CD14-positive monocyte (primary cell): ENCODE results near the gene MTCH2. TPM values are rescaled to one million over a fixed set of nuclear protein-coding genes. Genes with fewer than 3 reads are reported as not detected.

Source experiments
- DNase-seq, 3 donors: peaks; one replicate each; pipeline ENCODE4 v3.0.0-alpha.2; 2011 to 2022
- H2AFZ ChIP-seq: 2 replicates; pipeline ENCODE4 v1.6.0; 2012; ENCODE audit warnings: mild to moderate bottlenecking, low read depth, low read length, inconsistent platforms; ENCODE audit not compliant: insufficient read depth, poor library complexity, severe bottlenecking
- H3K27ac ChIP-seq, 2 donors: 1 replicate in 1 of 2; 2 replicates in 1 of 2; pipeline ENCODE4 v1.5.1; 2012 to 2013; ENCODE audit warnings: low read length in 2 of 2, control low read depth in 1 of 2, inconsistent platforms in 1 of 2, low read depth in 1 of 2, mild to moderate bottlenecking in 1 of 2
- H3K27me3 ChIP-seq, 2 donors: one replicate each; pipeline versions ENCODE4 v1.6.0 to v1.6.1; 2011 to 2013; ENCODE audit warnings: low read length in 2 of 2; ENCODE audit not compliant: control insufficient read depth in 2 of 2, insufficient read depth in 2 of 2
- H3K36me3 ChIP-seq, 2 donors: replicated peaks in 1 of 2; 1 replicate in 1 of 2; 2 replicates in 1 of 2; pipeline versions ENCODE4 v1.5.1 to v1.6.1; 2012 to 2013; ENCODE audit warnings: low read length in 2 of 2, control low read depth in 1 of 2, inconsistent platforms in 1 of 2, mild to moderate bottlenecking in 1 of 2; ENCODE audit not compliant: insufficient read depth in 2 of 2, control insufficient read depth in 1 of 2
- H3K4me1 ChIP-seq, 2 donors: 1 replicate in 1 of 2; 2 replicates in 1 of 2; pipeline versions ENCODE4 v1.5.1 to v1.6.1; 2012 to 2013; ENCODE audit warnings: low read length in 2 of 2, control low read depth in 1 of 2, inconsistent platforms in 1 of 2, mild to moderate bottlenecking in 1 of 2, moderate library complexity in 1 of 2; ENCODE audit not compliant: insufficient read depth in 2 of 2, control insufficient read depth in 1 of 2
- H3K4me2 ChIP-seq: replicated peaks from 2 replicates; pipeline ENCODE3; 2012; ENCODE audit warnings: low read length, moderate library complexity, mild to moderate bottlenecking; ENCODE audit not compliant: poor library complexity, severe bottlenecking; ENCODE audit errors: extremely low read depth
- H3K4me3 ChIP-seq, 3 experiments: fragments of 200-600 bp in 1 of 3; sonication (generic) in 1 of 3; replicated peaks in 1 of 3; 1 replicate in 2 of 3; 2 replicates in 1 of 3; pipeline ENCODE4 v1.5.1; 2011 to 2013; ENCODE audit warnings: low read length in 3 of 3, mild to moderate bottlenecking in 3 of 3, control low read depth in 2 of 3, low read depth in 2 of 3, inconsistent platforms in 1 of 3, moderate library complexity in 1 of 3
- H3K79me2 ChIP-seq: 2 replicates; pipeline ENCODE4 v1.6.0; 2012; ENCODE audit warnings: mild to moderate bottlenecking, control low read depth, inconsistent platforms, low read length, moderate library complexity; ENCODE audit not compliant: insufficient read depth
- H3K9ac ChIP-seq: 2 replicates; pipeline ENCODE4 v1.6.0; 2017; ENCODE audit warnings: low read length, mild to moderate bottlenecking; ENCODE audit not compliant: insufficient read depth, poor library complexity, severe bottlenecking
- H3K9me3 ChIP-seq, 2 donors: replicated peaks in 1 of 2; 1 replicate in 1 of 2; 2 replicates in 1 of 2; pipeline versions ENCODE4 v1.5.1 to v1.6.1; 2012 to 2013; ENCODE audit warnings: low read length in 2 of 2, control low read depth in 1 of 2; ENCODE audit not compliant: control insufficient read depth in 1 of 2, insufficient read depth in 1 of 2
- H4K20me1 ChIP-seq: 2 replicates; pipeline ENCODE4 v1.6.0; 2012; ENCODE audit warnings: mild to moderate bottlenecking, low read length, control low read depth, moderate library complexity; ENCODE audit not compliant: insufficient read depth
- H3K27ac Mint-ChIP-seq, 7 donors: one replicate each; pipeline ENCODE4 v1.8.0; 2020; ENCODE audit warnings: mild to moderate bottlenecking in 7 of 7, mixed read lengths in 7 of 7, moderate library complexity in 6 of 7, inconsistent platforms in 2 of 7
- H3K27me3 Mint-ChIP-seq, 3 donors: one replicate each; pipeline ENCODE4 v1.8.0; 2021 to 2022; ENCODE audit warnings: low read depth in 3 of 3, mild to moderate bottlenecking in 3 of 3, mixed read lengths in 3 of 3, moderate library complexity in 3 of 3, inconsistent platforms in 1 of 3
- H3K36me3 Mint-ChIP-seq, 2 donors: one replicate each; pipeline ENCODE4 v1.8.0; 2020; ENCODE audit warnings: mixed read lengths in 2 of 2, inconsistent platforms in 1 of 2, mild to moderate bottlenecking in 1 of 2
- H3K4me1 Mint-ChIP-seq: one replicate; pipeline ENCODE4 v1.8.0; 2020; ENCODE audit warnings: mild to moderate bottlenecking, mixed read lengths
- H3K4me3 Mint-ChIP-seq, 2 donors: one replicate each; pipeline ENCODE4 v1.8.0; 2020; ENCODE audit warnings: mild to moderate bottlenecking in 2 of 2, mixed read lengths in 2 of 2, moderate library complexity in 1 of 2
- H3K9me3 Mint-ChIP-seq, 7 donors: one replicate each; pipeline ENCODE4 v1.8.0; 2020 to 2022; ENCODE audit warnings: mixed read lengths in 7 of 7, mild to moderate bottlenecking in 6 of 7, moderate library complexity in 6 of 7, inconsistent platforms in 2 of 7
- CTCF ChIP-seq: fragments of 200-600 bp; IDR thresholded peaks from one replicate; pipeline ENCODE4 v1.8.0; 2022; ENCODE audit warnings: antibody characterized with exemption, mild to moderate bottlenecking
- WGBS: methylation state at CpG from one replicate; pipeline ENCODE4 v1.1.5; 2013; ENCODE audit warnings: missing lambda C conversion rate; ENCODE audit not compliant: insufficient coverage; 5-methylcytosine and 5-hydroxymethylcytosine counted together
- intact Hi-C, 2 donors: fragments of 100-400 bp; cut with micrococcal nuclease; formaldehyde crosslinking; loops; one replicate each; pipeline versions ENCODE4 v1.15.0 to v1.15.1; 2023
- polyA plus RNA-seq, 3 donors: library from polyadenylated mRNA; depleted of rRNA in 1 of 3; unstranded in 2 of 3; stranded (reverse) in 1 of 3; fragments of 300-500 nt in 2 of 3; fragments of >200 nt in 1 of 3; fragmentation: Illumina TruSeq in 2 of 3; gene quantifications; 1 replicate in 2 of 3; 2 replicates in 1 of 3; pipeline ENCODE4 v1.2.3, GENCODE V29; 2012 to 2021

The MTCH2 gene
- polyA plus RNA-seq, 3 donors, result 31.7 to 116 (median 98.0) TPM

DNA sequence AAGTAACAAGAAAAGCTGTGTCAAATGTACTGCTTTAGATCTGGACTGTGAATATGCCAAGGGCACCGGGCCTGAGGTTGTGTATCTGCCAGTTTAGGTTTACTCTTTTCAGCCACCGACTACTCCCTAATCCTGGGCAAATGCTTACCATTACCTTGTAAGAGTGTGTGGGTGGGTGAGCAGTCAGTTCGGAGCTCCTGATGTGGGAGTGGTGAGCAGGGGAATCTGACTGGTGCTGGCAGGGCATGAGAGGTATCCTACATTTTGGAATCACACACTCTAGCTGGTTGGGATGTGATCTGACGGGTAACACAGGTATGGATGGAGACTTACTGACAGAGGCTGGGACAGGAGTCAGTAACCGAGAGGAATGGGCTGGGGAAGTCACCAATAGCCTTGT lies 58.5 kb downstream of the MTCH2 start:
- Histone ChIP-seq H3K36me3 (peaks cover 44 to 52% of the 10 kb centered on the region in 2 donors), H3K4me3 (no peak overlapping the region), H3K4me1 (peaks cover 28 to 34% of the 10 kb centered on the region in 2 donors), H3K79me2 (peaks cover 29% of the 10 kb centered on the region), H3K27me3 (no peaks in the 10 kb centered on the region), H3K4me2 (no peak overlapping the region), H3K9me3 (no peaks in the 10 kb centered on the region), H3K27ac (no peak overlapping the region), H4K20me1 (no peaks in the 10 kb centered on the region), H3K9ac (no peak overlapping the region), H2AFZ (no peak overlapping the region)
- Mint-ChIP-seq H3K9me3 (no peaks in the 10 kb centered on the region), H3K36me3 (peaks cover 41 to 57% of the 10 kb centered on the region in 2 donors), H3K27me3 (peaks cover 0 to 3% (median 0%) of the 10 kb centered on the region in 3 donors), H3K4me1 (peaks cover 30% of the 10 kb centered on the region), H3K27ac (peak overlapping the region in 2 of 7 donors; percentile 4 to 77), H3K4me3 (no peak overlapping the region)
- TF ChIP-seq CTCF, result no peak
- intact Hi-C loops, result no loop called here
- DNase-seq, result no peak
- WGBS, result 90% methylated on average over 3 of the region's 5 CpGs

DNA sequence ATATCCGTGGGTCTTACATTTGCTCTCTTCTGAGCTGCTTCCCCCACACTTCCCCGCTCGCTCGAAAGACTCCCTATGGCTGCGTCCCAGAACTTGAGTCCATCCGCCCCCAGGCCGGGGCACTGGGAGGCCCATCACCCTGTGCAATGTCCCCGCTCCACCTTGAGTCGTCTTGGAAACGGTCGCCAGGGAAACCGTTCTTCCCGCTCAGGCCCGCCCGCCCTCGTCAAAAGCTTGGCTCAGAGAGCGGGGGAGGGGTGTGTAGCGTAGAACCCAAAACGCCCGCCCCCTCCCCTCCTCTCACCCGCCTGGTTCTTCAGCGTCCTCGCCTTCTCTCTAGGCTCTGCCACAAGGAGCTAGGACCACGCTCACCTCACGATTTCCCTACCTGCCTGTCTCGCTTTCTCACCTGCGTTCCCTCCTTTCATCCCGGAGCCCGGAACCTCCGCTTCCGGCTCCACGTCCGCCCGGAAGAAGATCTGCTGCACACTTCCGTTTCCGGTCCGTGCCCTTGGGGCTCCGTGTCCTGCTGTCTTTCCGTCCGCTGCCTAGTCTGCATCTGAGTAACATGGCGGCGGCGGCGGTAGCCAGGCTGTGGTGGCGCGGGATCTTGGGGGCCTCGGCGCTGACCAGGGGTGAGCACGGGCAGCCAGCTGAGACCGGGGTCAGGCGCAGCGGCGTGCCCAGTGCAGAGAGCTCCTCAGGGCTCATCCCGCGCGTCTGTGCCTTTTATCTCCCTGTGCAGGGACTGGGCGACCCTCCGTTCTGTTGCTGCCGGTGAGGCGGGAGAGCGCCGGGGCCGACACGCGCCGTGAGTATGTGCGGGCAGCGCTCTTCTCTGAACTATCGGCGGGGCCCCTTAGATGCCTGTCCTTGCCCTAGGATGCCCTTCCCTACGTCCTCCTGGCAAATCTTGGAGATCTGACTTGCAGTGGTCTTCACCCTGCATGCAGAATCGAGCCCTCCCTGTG lies 63.5 kb downstream of the MTCH2 start, which contains the start of the genes KBTBD4 and NDUFS3:
Gene KBTBD4 (minus strand): TSS at position 447 of the 971 bp plus-strand sequence. CDS start 19 bp downstream, at position 428.
Gene NDUFS3 (plus strand): TSS at position 551 of the 971 bp plus-strand sequence. CDS start 18 bp downstream, at position 569.
- Histone ChIP-seq H2AFZ (peak within 1 kb of the TSS; percentile 95), H3K79me2 (peaks cover 62% of the 10 kb centered on the region), H3K9me3 (no peaks in the 10 kb centered on the region), H3K4me2 (peak within 1 kb of the TSS; percentile 97), H3K27me3 (no peaks in the 10 kb centered on the region), H3K36me3 (peaks cover 47 to 61% of the 10 kb centered on the region in 2 donors), H3K27ac (peak within 1 kb of the TSS; percentile 57 to 89), H4K20me1 (no peaks in the 10 kb centered on the region), H3K4me1 (peaks cover 20 to 26% of the 10 kb centered on the region in 2 donors), H3K4me3 (peak within 1 kb of the TSS; percentile 62 to 87 (median 83)), H3K9ac (peak within 1 kb of the TSS; percentile 92)
- no peak for TF ChIP-seq CTCF
- H3K4me1 Mint-ChIP-seq, result peaks cover 26% of the 10 kb centered on the region
- H3K27me3 Mint-ChIP-seq, result no peaks in the 10 kb centered on the region
- H3K27ac Mint-ChIP-seq, result peak within 1 kb of the TSS; percentile 88 to 99 (median 98)
- peak; percentile 85 to 91 (median 88) for DNase-seq
- intact Hi-C loops, result loop anchor here in 1 of 2 donors (5.0 to 10.0 kb wide), 2 partner anchors 152 to 186 kb away; partner anchors contain the start of genes FNBP4 and PSMC3
- H3K9me3 Mint-ChIP-seq, result no peaks in the 10 kb centered on the region
- H3K4me3 Mint-ChIP-seq, result peak within 1 kb of the TSS; percentile 99 to 100
- peaks cover 50 to 60% of the 10 kb centered on the region in 2 donors for H3K36me3 Mint-ChIP-seq
- WGBS, result under 1% methylated on average over 64 of the region's 72 CpGs
